ENCODE measurements around the gene TEC.

Gene TEC

GRCh38 chr4:48247878-48248558 is 21.6 kb downstream of the TEC start:
- no peak for TF ChIP-seq CTCF (conservative IDR thresholded peaks at IDR 0.05; ENCODE audit: low read depth, low read length)
- Histone ChIP-seq H4K20me1 (ENCODE audit: insufficient read depth) (no peaks in the 10 kb centered on the region), H2AFZ (ENCODE audit: low read depth) (no peak overlapping the region), H3K27me3 (ENCODE audit: insufficient read depth, low read depth) (no peaks in the 10 kb centered on the region), H3K4me3 (IDR thresholded peaks at IDR 0.05; ENCODE audit: insufficient read depth, low read depth, low read length) (no peak overlapping the region), H3K36me3 (ENCODE audit: insufficient read depth) (no peaks in the 10 kb centered on the region), H3K27ac (no peak overlapping the region), H3K9ac (no peak overlapping the region), H3K79me2 (ENCODE audit: insufficient read depth, low read depth) (no peaks in the 10 kb centered on the region), H3K4me2 (no peak overlapping the region), H3K4me1 (ENCODE audit: low read depth, poor library complexity, severe bottlenecking) (no peaks in the 10 kb centered on the region)

DNA sequence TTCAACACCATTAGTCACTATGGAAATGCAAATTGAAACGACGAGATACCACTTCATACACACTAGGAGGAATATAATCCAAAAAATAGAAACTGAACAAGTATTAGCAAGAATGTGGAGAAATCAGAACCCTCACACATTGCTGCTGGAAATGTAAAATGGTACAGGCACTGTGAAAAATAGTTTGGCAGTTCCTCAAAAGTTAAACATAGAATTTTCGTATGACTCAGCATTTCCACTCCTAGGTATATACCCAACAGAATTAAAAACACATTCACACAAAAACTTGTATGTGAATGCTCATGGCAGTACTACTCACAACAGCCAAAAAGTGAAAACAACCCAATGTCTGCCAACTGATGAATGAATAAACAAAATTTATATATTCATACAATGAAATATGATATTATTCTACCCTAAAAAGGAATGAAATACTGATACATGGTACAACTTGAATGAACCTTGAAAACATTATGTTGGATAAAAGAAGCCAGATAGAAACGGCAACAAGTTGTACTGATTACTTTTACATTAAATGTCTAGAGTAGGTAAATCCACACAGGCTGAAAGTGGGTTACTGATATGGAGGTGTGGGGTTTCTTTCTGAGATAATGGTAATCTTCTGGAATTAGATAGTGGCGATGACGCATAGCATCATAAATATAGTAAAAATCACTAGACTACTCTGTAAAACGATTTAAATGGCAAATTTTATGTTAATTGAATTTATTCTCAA is 22.3 kb downstream of the TEC start:
- no peaks in the 10 kb centered on the region for H3K4me1 ChIP-seq (ENCODE audit: low read depth, poor library complexity, severe bottlenecking)
- no peak overlapping the region for H3K4me2 ChIP-seq
- H3K4me3 ChIP-seq (IDR thresholded peaks at IDR 0.05; ENCODE audit: insufficient read depth, low read depth, low read length): no peak overlapping the region
- H3K36me3 ChIP-seq (ENCODE audit: insufficient read depth): no peaks in the 10 kb centered on the region
- no peak for TF ChIP-seq CTCF (conservative IDR thresholded peaks at IDR 0.05; ENCODE audit: low read depth, low read length)
- no peak overlapping the region for H3K9ac ChIP-seq
- no peaks in the 10 kb centered on the region for H4K20me1 ChIP-seq (ENCODE audit: insufficient read depth)
- H3K79me2 ChIP-seq (ENCODE audit: insufficient read depth, low read depth): no peaks in the 10 kb centered on the region
- no peak overlapping the region for H3K27ac ChIP-seq
- H2AFZ ChIP-seq (ENCODE audit: low read depth): no peak overlapping the region
- H3K27me3 ChIP-seq (ENCODE audit: insufficient read depth, low read depth): no peaks in the 10 kb centered on the region

DNA sequence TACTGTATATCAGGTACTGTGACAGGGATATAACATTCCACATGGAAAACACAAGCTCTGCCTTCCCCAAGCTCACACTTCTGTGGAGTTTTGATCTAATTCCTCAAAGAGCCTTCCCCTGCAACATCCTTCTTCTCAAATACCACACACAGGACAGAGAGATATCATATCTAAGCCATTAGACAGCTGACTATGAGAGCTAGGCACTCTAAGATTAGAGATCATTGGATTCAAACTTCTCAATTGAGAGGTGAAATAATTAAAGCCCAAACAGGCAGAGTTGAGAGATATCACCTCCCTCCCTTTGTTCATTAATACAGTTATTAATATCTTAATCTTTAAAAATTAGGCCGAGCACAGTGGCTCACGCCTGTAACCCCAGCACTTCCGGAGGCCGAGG is 25.0 kb downstream of the TEC start:
- H3K4me3 ChIP-seq (IDR thresholded peaks at IDR 0.05; ENCODE audit: insufficient read depth, low read depth, low read length): no peak overlapping the region
- TF ChIP-seq CTCF (conservative IDR thresholded peaks at IDR 0.05; ENCODE audit: low read depth, low read length): no peak

GRCh38 chr4:48243887-48244286 is 25.8 kb downstream of the TEC start:
- H3K27me3 ChIP-seq (ENCODE audit: insufficient read depth, low read depth): no peaks in the 10 kb centered on the region
- no peaks in the 10 kb centered on the region for H3K4me1 ChIP-seq (ENCODE audit: low read depth, poor library complexity, severe bottlenecking)
- H3K4me2 ChIP-seq: no peak overlapping the region
- no peaks in the 10 kb centered on the region for H4K20me1 ChIP-seq (ENCODE audit: insufficient read depth)
- H3K27ac ChIP-seq: no peak overlapping the region
- TF ChIP-seq CTCF (conservative IDR thresholded peaks at IDR 0.05; ENCODE audit: low read depth, low read length): no peak
- no peak overlapping the region for H3K9ac ChIP-seq
- H3K36me3 ChIP-seq (ENCODE audit: insufficient read depth): no peaks in the 10 kb centered on the region
- H3K4me3 ChIP-seq (IDR thresholded peaks at IDR 0.05; ENCODE audit: insufficient read depth, low read depth, low read length): no peak overlapping the region
- H2AFZ ChIP-seq (ENCODE audit: low read depth): no peak overlapping the region
- no peaks in the 10 kb centered on the region for H3K79me2 ChIP-seq (ENCODE audit: insufficient read depth, low read depth)

More for the DNA sequence above, 25.0 kb downstream of the TEC start:
- no peak overlapping the region for H3K4me2 ChIP-seq
- no peaks in the 10 kb centered on the region for H3K36me3 ChIP-seq (ENCODE audit: insufficient read depth)
- no peaks in the 10 kb centered on the region for H4K20me1 ChIP-seq (ENCODE audit: insufficient read depth)
- H3K4me1 ChIP-seq (ENCODE audit: low read depth, poor library complexity, severe bottlenecking): no peaks in the 10 kb centered on the region
- no peak overlapping the region for H3K9ac ChIP-seq
- no peak overlapping the region for H3K27ac ChIP-seq
- no peak overlapping the region for H2AFZ ChIP-seq (ENCODE audit: low read depth)
- H3K79me2 ChIP-seq (ENCODE audit: insufficient read depth, low read depth): no peaks in the 10 kb centered on the region
- H3K27me3 ChIP-seq (ENCODE audit: insufficient read depth, low read depth): no peaks in the 10 kb centered on the region
